OCI-LY1 (cell line): Measurements from ENCODE around the gene PKD1.

Experiments used
- EZH2 ChIP-seq: fragments of 200-600 bp; sonication (generic), shearing (Covaris generic); IDR thresholded peaks from 2 replicates; pipeline ENCODE4 v1.8.0; 2017; ENCODE audit warnings: borderline replicate concordance, mixed run types, mild to moderate bottlenecking, antibody characterized with exemption, low read length, moderate library complexity, mixed read lengths
- TF ChIP-seq, protein P1 (sequence below): fragments of 200-600 bp; sonication (generic), shearing (Covaris generic); IDR thresholded peaks from 2 replicates; pipeline ENCODE4 v1.5.1; 2017; ENCODE audit warnings: mild to moderate bottlenecking, antibody characterized with exemption, low read length, moderate library complexity, mixed read lengths

- TF ChIP-seq, protein P1, sequence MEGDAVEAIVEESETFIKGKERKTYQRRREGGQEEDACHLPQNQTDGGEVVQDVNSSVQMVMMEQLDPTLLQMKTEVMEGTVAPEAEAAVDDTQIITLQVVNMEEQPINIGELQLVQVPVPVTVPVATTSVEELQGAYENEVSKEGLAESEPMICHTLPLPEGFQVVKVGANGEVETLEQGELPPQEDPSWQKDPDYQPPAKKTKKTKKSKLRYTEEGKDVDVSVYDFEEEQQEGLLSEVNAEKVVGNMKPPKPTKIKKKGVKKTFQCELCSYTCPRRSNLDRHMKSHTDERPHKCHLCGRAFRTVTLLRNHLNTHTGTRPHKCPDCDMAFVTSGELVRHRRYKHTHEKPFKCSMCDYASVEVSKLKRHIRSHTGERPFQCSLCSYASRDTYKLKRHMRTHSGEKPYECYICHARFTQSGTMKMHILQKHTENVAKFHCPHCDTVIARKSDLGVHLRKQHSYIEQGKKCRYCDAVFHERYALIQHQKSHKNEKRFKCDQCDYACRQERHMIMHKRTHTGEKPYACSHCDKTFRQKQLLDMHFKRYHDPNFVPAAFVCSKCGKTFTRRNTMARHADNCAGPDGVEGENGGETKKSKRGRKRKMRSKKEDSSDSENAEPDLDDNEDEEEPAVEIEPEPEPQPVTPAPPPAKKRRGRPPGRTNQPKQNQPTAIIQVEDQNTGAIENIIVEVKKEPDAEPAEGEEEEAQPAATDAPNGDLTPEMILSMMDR, result no peak
- no peak for TF ChIP-seq EZH2
These were observed 22.6 kb upstream of the PKD1 start for GRCh38 chr16:2158262-2158638.
